Neutrophil (primary cell): Measurements from ENCODE around the gene PCBP4.

Experiments
- H3K27ac ChIP-seq: fragments of 200-600 bp; sonication (generic); 2 replicates; pipeline ENCODE4 v1.5.1; 2016; ENCODE audit warnings: mild to moderate bottlenecking, moderate library complexity
- H3K27me3 ChIP-seq: fragments of 200-600 bp; sonication (generic); 2 replicates; pipeline ENCODE4 v1.6.0; 2016; ENCODE audit warnings: mild to moderate bottlenecking
- H3K36me3 ChIP-seq: fragments of 200-600 bp; sonication (generic); 2 replicates; pipeline ENCODE4 v1.5.1; 2017
- H3K4me1 ChIP-seq, 2 experiments: fragments of 200-600 bp in 1 of 2; sonication (generic) in 1 of 2; 1 replicate in 1 of 2; 2 replicates in 1 of 2; pipeline versions ENCODE4 v1.5.1 to v1.6.1; 2013 to 2016; ENCODE audit warnings: low read depth in 1 of 2, low read length in 1 of 2, mild to moderate bottlenecking in 1 of 2, moderate library complexity in 1 of 2; ENCODE audit not compliant: control insufficient read depth in 1 of 2, insufficient read depth in 1 of 2
- H3K4me3 ChIP-seq, 2 experiments: fragments of 200-600 bp in 1 of 2; sonication (generic) in 1 of 2; 1 replicate in 1 of 2; 2 replicates in 1 of 2; pipeline ENCODE4 v1.5.1; 2013 to 2016; ENCODE audit warnings: low read depth in 1 of 2, low read length in 1 of 2, mild to moderate bottlenecking in 1 of 2, moderate library complexity in 1 of 2
- H3K9me3 ChIP-seq: fragments of 200-600 bp; sonication (generic); 2 replicates; pipeline ENCODE4 v1.5.1; 2016
- CTCF ChIP-seq: fragments of 200-600 bp; sonication (generic); IDR thresholded peaks from 2 replicates; pipeline ENCODE4 v1.5.1; 2016; ENCODE audit warnings: antibody characterized with exemption

PCBP4 gene

GRCh38 chr3:51937014-51937413 lies 30.2 kb downstream of the PCBP4 start:
- H3K9me3 ChIP-seq = no peaks in the 10 kb centered on the region
- no peak overlapping the region for H3K27ac ChIP-seq
- peaks cover 14% of the 10 kb centered on the region for H3K36me3 ChIP-seq
- H3K27me3 ChIP-seq = no peaks in the 10 kb centered on the region
- no peak overlapping the region for H3K4me3 ChIP-seq
- TF ChIP-seq CTCF = no peak
- peaks cover 8 to 10% of the 10 kb centered on the region in 2 experiments for H3K4me1 ChIP-seq

GRCh38 chr3:51935886-51936755 lies 31.1 kb downstream of the PCBP4 start:
- H3K9me3 ChIP-seq = no peaks in the 10 kb centered on the region
- peaks cover under 1 to 2% of the 10 kb centered on the region in 2 experiments for H3K4me1 ChIP-seq
- peaks cover 14% of the 10 kb centered on the region for H3K36me3 ChIP-seq
- H3K4me3 ChIP-seq = no peak overlapping the region
- TF ChIP-seq CTCF = no peak
- H3K27me3 ChIP-seq = no peaks in the 10 kb centered on the region
- H3K27ac ChIP-seq = no peak overlapping the region

GRCh38 chr3:51934991-51935885 lies 32.0 kb downstream of the PCBP4 start:
- peaks cover 14% of the 10 kb centered on the region for H3K36me3 ChIP-seq
- no peaks in the 10 kb centered on the region for H3K27me3 ChIP-seq
- no peak for TF ChIP-seq CTCF
- no peaks in the 10 kb centered on the region for H3K4me1 ChIP-seq
- no peak overlapping the region for H3K27ac ChIP-seq
- H3K4me3 ChIP-seq = no peak overlapping the region
- H3K9me3 ChIP-seq = no peaks in the 10 kb centered on the region

GRCh38 chr3:51934139-51934850 lies 33.0 kb downstream of the PCBP4 start:
- Histone ChIP-seq H3K36me3 (peaks cover 14% of the 10 kb centered on the region), H3K9me3 (no peaks in the 10 kb centered on the region), H3K4me3 (no peak overlapping the region), H3K27me3 (no peaks in the 10 kb centered on the region), H3K4me1 (no peaks in the 10 kb centered on the region), H3K27ac (no peak overlapping the region)
- no peak for TF ChIP-seq CTCF

- TF ChIP-seq CTCF = no peak
- no peaks in the 10 kb centered on the region for H3K4me1 ChIP-seq
- peaks cover 14% of the 10 kb centered on the region for H3K36me3 ChIP-seq
- no peaks in the 10 kb centered on the region for H3K9me3 ChIP-seq
- no peaks in the 10 kb centered on the region for H3K27me3 ChIP-seq
- no peak overlapping the region for H3K27ac ChIP-seq
- no peak overlapping the region for H3K4me3 ChIP-seq
Measured at GRCh38 chr3:51933471-51934138, 33.6 kb downstream of the PCBP4 start.
